GM12873 (cell line): ENCODE data around the gene IWS1.

Source experiments
- CTCF ChIP-seq: IDR thresholded peaks from 2 replicates; pipeline ENCODE4 v1.5.1; 2012; ENCODE audit warnings: low read depth, mild to moderate bottlenecking, moderate library complexity, low read length, control low read depth; ENCODE audit not compliant: insufficient read depth; ENCODE audit errors: missing control alignments

The IWS1 gene

GRCh38 chr2:127559454-127559853, 33.2 kb upstream of the IWS1 start:
- TF ChIP-seq CTCF, result no peak

- TF ChIP-seq CTCF, result no peak
Observed at GRCh38 chr2:127558911-127559310, 32.6 kb upstream of the IWS1 start.

- TF ChIP-seq CTCF, result no peak
Observed at GRCh38 chr2:127552846-127553245, 26.6 kb upstream of the IWS1 start.

GRCh38 chr2:127552336-127552735, 26.0 kb upstream of the IWS1 start:
- TF ChIP-seq CTCF, result no peak

GRCh38 chr2:127551221-127551930, 25.1 kb upstream of the IWS1 start:
- no peak for TF ChIP-seq CTCF

GRCh38 chr2:127546797-127547196, 20.5 kb upstream of the IWS1 start:
- no peak for TF ChIP-seq CTCF

- TF ChIP-seq CTCF, result no peak
Observed at GRCh38 chr2:127545796-127546195, 19.5 kb upstream of the IWS1 start.
